Mesothelial cell of epicardium (in vitro differentiated cells): ENCODE results near the gene NKG7. TPM values are rescaled to one million over a fixed set of nuclear protein-coding genes. Genes with fewer than 3 reads are reported as not detected.
"Not testable (repeated sequence)": the region's sequence is repeated elsewhere in the genome, so short reads cannot be mapped to it uniquely, and the experiment has no call there.

Experiments
- DNase-seq, 2 experiments: peaks; one replicate each; pipeline ENCODE4 v3.0.0; 2021; ENCODE audit warnings: low spot score in 2 of 2; ENCODE audit not compliant: unreplicated experiment in 2 of 2
- H3K27ac Mint-ChIP-seq: 2 replicates; pipeline ENCODE4 v1.8.0; 2021; ENCODE audit warnings: mixed read lengths
- H3K27me3 Mint-ChIP-seq: 2 replicates; pipeline ENCODE4 v1.8.0; 2021; ENCODE audit warnings: low read depth, mixed read lengths
- H3K36me3 Mint-ChIP-seq: 2 replicates; pipeline ENCODE4 v1.8.0; 2021; ENCODE audit warnings: mixed read lengths
- H3K4me1 Mint-ChIP-seq: 2 replicates; pipeline ENCODE4 v1.8.0; 2021; ENCODE audit warnings: mixed read lengths
- H3K4me3 Mint-ChIP-seq: 2 replicates; pipeline ENCODE4 v1.8.0; 2021; ENCODE audit warnings: mild to moderate bottlenecking, moderate library complexity, mixed read lengths
- H3K9me3 Mint-ChIP-seq: 2 replicates; pipeline ENCODE4 v1.8.0; 2021; ENCODE audit warnings: mixed read lengths
- CTCF ChIP-seq: fragments of 200-600 bp; sonication (generic); IDR thresholded peaks from one replicate; pipeline ENCODE4 v1.5.0; 2021; ENCODE audit warnings: antibody characterized with exemption; ENCODE audit not compliant: unreplicated experiment
- total RNA-seq: library from RNA; stranded (reverse); gene quantifications from 3 replicates; pipeline ENCODE4 v1.2.1, GENCODE V29; 2021

Gene NKG7
- total RNA-seq, 1 donor from 2014 or later, result not detected

GRCh38 chr19:51417107-51417809 lies 44.8 kb upstream of the NKG7 start, which contains the start of gene SIGLEC10:
Gene SIGLEC10 (minus strand): TSS chr19:51417642. CDS start chr19:51417581, 61 bp downstream.
- Mint-ChIP-seq H3K9me3 (no peaks in the 10 kb centered on the region), H3K27ac (no peak within 1 kb of the TSS), H3K27me3 (peaks cover 14% of the 10 kb centered on the region), H3K36me3 (no peaks in the 10 kb centered on the region), H3K4me1 (no peaks in the 10 kb centered on the region), H3K4me3 (no peak within 1 kb of the TSS)
- TF ChIP-seq CTCF, result no peak
- DNase-seq, result no peak

GRCh38 chr19:51416422-51416821 lies 44.0 kb upstream of the NKG7 start:
- not testable (repeated sequence) for DNase-seq, H3K4me1 Mint-ChIP-seq, H3K9me3 Mint-ChIP-seq, H3K27ac Mint-ChIP-seq, H3K4me3 Mint-ChIP-seq, H3K36me3 Mint-ChIP-seq
- peaks cover 14% of the 10 kb centered on the region for H3K27me3 Mint-ChIP-seq

- no peak for TF ChIP-seq CTCF
- H3K9me3 Mint-ChIP-seq, result no peaks in the 10 kb centered on the region
- no peak for DNase-seq
- H3K4me3 Mint-ChIP-seq, result no peak overlapping the region
- no peaks in the 10 kb centered on the region for H3K4me1 Mint-ChIP-seq
- H3K27ac Mint-ChIP-seq, result no peak overlapping the region
- H3K27me3 Mint-ChIP-seq, result peaks cover 14% of the 10 kb centered on the region
- H3K36me3 Mint-ChIP-seq, result no peaks in the 10 kb centered on the region
Observed at GRCh38 chr19:51415187-51415586, 42.7 kb upstream of the NKG7 start.

GRCh38 chr19:51410950-51411748 lies 38.7 kb upstream of the NKG7 start:
- TF ChIP-seq CTCF, result no peak
- no peaks in the 10 kb centered on the region for H3K36me3 Mint-ChIP-seq
- H3K4me3 Mint-ChIP-seq, result no peak overlapping the region
- H3K4me1 Mint-ChIP-seq, result peaks cover 5% of the 10 kb centered on the region
- H3K9me3 Mint-ChIP-seq, result no peaks in the 10 kb centered on the region
- DNase-seq, result no peak
- H3K27me3 Mint-ChIP-seq, result no peaks in the 10 kb centered on the region
- H3K27ac Mint-ChIP-seq, result no peak overlapping the region

GRCh38 chr19:51407511-51408131 lies 35.2 kb upstream of the NKG7 start:
- H3K4me3 Mint-ChIP-seq, result no peak overlapping the region

More at GRCh38 chr19:51407511-51408131, 35.2 kb upstream of the NKG7 start:
- DNase-seq, result no peak
- H3K36me3 Mint-ChIP-seq, result peaks cover 7% of the 10 kb centered on the region
- H3K9me3 Mint-ChIP-seq, result peaks cover 14% of the 10 kb centered on the region
- no peak for TF ChIP-seq CTCF
- no peak overlapping the region for H3K27ac Mint-ChIP-seq
- H3K4me1 Mint-ChIP-seq, result peaks cover 5% of the 10 kb centered on the region
- H3K27me3 Mint-ChIP-seq, result no peaks in the 10 kb centered on the region
